Left lung (tissue), 10 donors: Measurements from ENCODE around the gene SIVA1. TPM values are rescaled to one million over a fixed set of nuclear protein-coding genes. Genes with fewer than 3 reads are reported as not detected.

Experiments used
- ATAC-seq: fragments of 200-7000 bp; cut with Tn5 transposase; one replicate; pipeline ENCODE4 v1.9.1; 2020; ENCODE audit warnings: moderate library complexity
- DNase-seq, 4 donors: peaks; one replicate each; pipeline ENCODE4 v3.0.0-alpha.2; 2013 to 2020
- H3K27ac ChIP-seq, 2 donors: fragments of 200-600 bp; sonication (generic) in 1 of 2; one replicate each; pipeline versions ENCODE4 v1.5.0 to v1.8.0; 2020 to 2021
- H3K27me3 ChIP-seq, 2 donors: fragments of 200-600 bp; sonication (generic) in 1 of 2; one replicate each; pipeline versions ENCODE4 v1.5.0 to v1.8.0; 2020 to 2021
- H3K36me3 ChIP-seq, 2 donors: fragments of 200-600 bp; sonication (generic) in 1 of 2; one replicate each; pipeline versions ENCODE4 v1.5.0 to v1.8.0; 2020 to 2021
- H3K4me1 ChIP-seq, 2 donors: fragments of 200-600 bp; one replicate each; pipeline ENCODE4 v1.8.0; 2021
- H3K4me3 ChIP-seq, 2 donors: fragments of 200-600 bp; sonication (generic) in 1 of 2; one replicate each; pipeline versions ENCODE4 v1.5.0 to v1.8.0; 2020 to 2021; ENCODE audit warnings: mild to moderate bottlenecking in 1 of 2
- H3K9me3 ChIP-seq, 2 donors: fragments of 200-600 bp; sonication (generic) in 1 of 2; one replicate each; pipeline versions ENCODE4 v1.5.0 to v1.8.0; 2020 to 2021
- CTCF ChIP-seq, 2 donors: fragments of 200-600 bp; sonication (generic) in 1 of 2; IDR thresholded peaks; one replicate each; pipeline versions ENCODE4 v1.5.0 to v1.8.0; 2021; ENCODE audit warnings: antibody characterized with exemption in 2 of 2
- intact Hi-C, 2 donors: fragments of 100-400 bp; cut with DNase I; formaldehyde crosslinking; loops; one replicate each; pipeline versions ENCODE4 v1.11.2 to v1.14.2; 2022
- polyA plus RNA-seq, 6 donors: library from polyadenylated mRNA; unstranded; fragments of 120-200 nt; gene quantifications; one replicate each; pipeline ENCODE4 v1.2.1, GENCODE V29; 2013; ENCODE audit not compliant: insufficient read length in 6 of 6
- total RNA-seq, 2 donors: library from RNA; stranded (reverse); fragmentation: NEBNext Ultra II Directional; extraction: Animal tissue kit (Norgen Biotek cat#: 25700); gene quantifications; one replicate each; pipeline ENCODE4 v1.2.1, GENCODE V29; 2021
- donor health status: DM: no; HTN: yes; CAD: no.
- donor health status: DM: no; HTN: no; CAD: no.

SIVA1 gene
- total and polyA plus RNA-seq, 8 donors, result 54.4 to 88.4 (median 72.0) TPM

GRCh38 chr14:104758981-104759969 is 6.3 kb downstream of the SIVA1 start:
- ATAC-seq, result no peak
- Histone ChIP-seq H3K27ac (no peak overlapping the region), H3K27me3 (no peaks in the 10 kb centered on the region), H3K4me3 (no peak overlapping the region), H3K36me3 (peaks cover 0 to 55% of the 10 kb centered on the region in 2 donors), H3K4me1 (peaks cover 5 to 11% of the 10 kb centered on the region in 2 donors), H3K9me3 (no peaks in the 10 kb centered on the region)
- intact Hi-C loops, result no loop called here
- no peak for TF ChIP-seq CTCF (IDR thresholded peaks at IDR 0.05)
- DNase-seq, result peak in 1 of 4 donors; percentile 57

GRCh38 chr14:104765517-104765916 is 12.6 kb downstream of the SIVA1 start:
- TF ChIP-seq CTCF (IDR thresholded peaks at IDR 0.05), result no peak
- no peaks in the 10 kb centered on the region for H3K27me3 ChIP-seq
- H3K9me3 ChIP-seq, result no peaks in the 10 kb centered on the region
- no peak overlapping the region for H3K27ac ChIP-seq
- H3K4me3 ChIP-seq, result no peak overlapping the region
- intact Hi-C loops, result no loop called here
- peaks cover 9 to 10% of the 10 kb centered on the region in 2 donors for H3K4me1 ChIP-seq
- no peak for ATAC-seq
- no peak for DNase-seq
- peaks cover 0 to 22% of the 10 kb centered on the region in 2 donors for H3K36me3 ChIP-seq

GRCh38 chr14:104766256-104766862 is 13.4 kb downstream of the SIVA1 start:
- H3K4me1 ChIP-seq, result peaks cover 9 to 10% of the 10 kb centered on the region in 2 donors
- peaks cover 0 to 30% of the 10 kb centered on the region in 2 donors for H3K36me3 ChIP-seq
- H3K27me3 ChIP-seq, result no peaks in the 10 kb centered on the region
- ATAC-seq (no peak), DNase-seq (peak in 1 of 4 donors; percentile 23)
- intact Hi-C loops, result loop anchor here in 1 of 2 donors (2.0 kb wide), 1 partner anchor 60 kb away; no protein-coding TSS in a partner anchor
- no peak overlapping the region for H3K4me3 ChIP-seq
- H3K27ac ChIP-seq, result peak overlapping the region in 1 of 2 donors; percentile 6
- peaks cover 0 to 4% of the 10 kb centered on the region in 2 donors for H3K9me3 ChIP-seq
- TF ChIP-seq CTCF (IDR thresholded peaks at IDR 0.05), result no peak

GRCh38 chr14:104766863-104767633 is 14.1 kb downstream of the SIVA1 start:
- Histone ChIP-seq H3K4me3 (no peak overlapping the region), H3K27ac (peak overlapping the region; percentile 5 to 6), H3K27me3 (no peaks in the 10 kb centered on the region), H3K4me1 (peaks cover 9 to 10% of the 10 kb centered on the region in 2 donors), H3K9me3 (peaks cover 0 to 5% of the 10 kb centered on the region in 2 donors), H3K36me3 (peaks cover 0 to 37% of the 10 kb centered on the region in 2 donors)
- DNase-seq (peak in 1 of 4 donors; percentile 75), ATAC-seq (no peak)
- intact Hi-C loops, result loop anchor here in 1 of 2 donors (2.0 kb wide), 1 partner anchor 60 kb away; no protein-coding TSS in a partner anchor
- no peak for TF ChIP-seq CTCF (IDR thresholded peaks at IDR 0.05)
